Lower leg skin (tissue), 3 donors: ENCODE results near the gene POLQ.

ENCODE experiments used
- POLR2A ChIP-seq, 2 donors: fragments of 450-650 bp; IDR thresholded peaks; one replicate each; pipeline ENCODE4 v1.6.1; 2016 to 2017; ENCODE audit warnings: antibody characterized with exemption in 2 of 2, mild to moderate bottlenecking in 1 of 2, moderate library complexity in 1 of 2
- TF ChIP-seq, protein P1 (sequence below), 3 donors: fragments of 450-650 bp; IDR thresholded peaks; one replicate each; pipeline ENCODE4 v1.5.1; 2016; ENCODE audit warnings: antibody characterized with exemption in 3 of 3, mild to moderate bottlenecking in 3 of 3, moderate library complexity in 2 of 3

DNA sequence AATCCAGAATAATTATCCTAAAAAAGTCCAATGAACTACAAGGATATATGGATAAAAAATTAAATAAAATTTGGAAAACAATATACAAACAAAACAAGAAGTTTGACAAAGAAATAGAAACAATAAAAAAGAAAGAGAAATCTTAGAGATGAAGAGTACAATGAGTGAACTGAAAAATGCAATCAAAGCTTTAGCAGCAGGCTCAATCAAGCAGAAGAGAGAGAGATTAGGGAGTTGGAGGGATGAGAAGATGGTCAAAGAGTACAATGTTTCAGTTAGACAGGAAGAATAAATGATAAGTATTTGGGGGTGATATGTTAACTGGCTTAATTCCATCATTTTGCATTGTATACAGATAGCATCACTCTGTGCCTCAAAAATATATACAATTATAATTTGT, 29.9 kb downstream of the POLQ start:
- TF ChIP-seq POLR2A (IDR thresholded peaks at IDR 0.05) = no peak
- TF ChIP-seq, protein P1, sequence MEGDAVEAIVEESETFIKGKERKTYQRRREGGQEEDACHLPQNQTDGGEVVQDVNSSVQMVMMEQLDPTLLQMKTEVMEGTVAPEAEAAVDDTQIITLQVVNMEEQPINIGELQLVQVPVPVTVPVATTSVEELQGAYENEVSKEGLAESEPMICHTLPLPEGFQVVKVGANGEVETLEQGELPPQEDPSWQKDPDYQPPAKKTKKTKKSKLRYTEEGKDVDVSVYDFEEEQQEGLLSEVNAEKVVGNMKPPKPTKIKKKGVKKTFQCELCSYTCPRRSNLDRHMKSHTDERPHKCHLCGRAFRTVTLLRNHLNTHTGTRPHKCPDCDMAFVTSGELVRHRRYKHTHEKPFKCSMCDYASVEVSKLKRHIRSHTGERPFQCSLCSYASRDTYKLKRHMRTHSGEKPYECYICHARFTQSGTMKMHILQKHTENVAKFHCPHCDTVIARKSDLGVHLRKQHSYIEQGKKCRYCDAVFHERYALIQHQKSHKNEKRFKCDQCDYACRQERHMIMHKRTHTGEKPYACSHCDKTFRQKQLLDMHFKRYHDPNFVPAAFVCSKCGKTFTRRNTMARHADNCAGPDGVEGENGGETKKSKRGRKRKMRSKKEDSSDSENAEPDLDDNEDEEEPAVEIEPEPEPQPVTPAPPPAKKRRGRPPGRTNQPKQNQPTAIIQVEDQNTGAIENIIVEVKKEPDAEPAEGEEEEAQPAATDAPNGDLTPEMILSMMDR (IDR thresholded peaks at IDR 0.05) = no peak
